A673 (cell line): ENCODE measurements around the gene DLGAP1. TPM values are rescaled to one million over a fixed set of nuclear protein-coding genes. Genes with fewer than 3 reads are reported as not detected.

Experiments used
- BruUV-seq: library from RNA; stranded (reverse); fragments of 400-500 nt; replicated peaks from 2 replicates; lab custom pipeline; 2021; lab: Mats Ljungman, UMichigan
- CTCF ChIA-PET: fragments of 300-600 bp; sonication (Branson Sonifier 250); formaldehyde crosslinking; loops from one replicate; lab custom pipeline; 2022; ENCODE audit warnings: antibody characterized with exemption; lab: Charles Lee
- POLR2A ChIA-PET: fragments of 300-600 bp; sonication (Branson Sonifier 250); formaldehyde crosslinking; loops from one replicate; lab custom pipeline; 2022; ENCODE audit warnings: antibody characterized with exemption; ENCODE audit not compliant: low non-redundant PET; lab: Charles Lee
- DNase-seq: peaks from one replicate; pipeline ENCODE4 v3.0.0-alpha.2; 2015; ENCODE audit warnings: low spot score
- H3K27ac ChIP-seq: fragments of 200-600 bp; sonication (generic); 2 replicates; pipeline ENCODE4 v1.5.1; 2016; ENCODE audit warnings: mixed run types, low read depth, mild to moderate bottlenecking, mixed read lengths, antibody characterized with exemption, low read length; ENCODE audit not compliant: poor library complexity, severe bottlenecking
- H3K27me3 ChIP-seq: fragments of 200-600 bp; sonication (generic); replicated peaks from 2 replicates; pipeline ENCODE4 v1.6.1; 2017; ENCODE audit warnings: mixed run types, low read depth, mild to moderate bottlenecking, mixed read lengths, antibody characterized with exemption, low read length; ENCODE audit not compliant: insufficient read depth, poor library complexity
- H3K36me3 ChIP-seq: fragments of 200-600 bp; sonication (generic); 2 replicates; pipeline ENCODE4 v1.6.1; 2016; ENCODE audit warnings: mixed run types, mild to moderate bottlenecking, mixed read lengths, antibody characterized with exemption, low read length; ENCODE audit not compliant: insufficient read depth, poor library complexity, severe bottlenecking
- H3K4me1 ChIP-seq: fragments of 200-600 bp; sonication (generic); 2 replicates; pipeline ENCODE4 v1.6.1; 2017; ENCODE audit warnings: mixed run types, mild to moderate bottlenecking, mixed read lengths, antibody characterized with exemption, low read length; ENCODE audit not compliant: insufficient read depth, poor library complexity, severe bottlenecking
- H3K4me3 ChIP-seq: fragments of 200-600 bp; sonication (generic); 2 replicates; pipeline ENCODE4 v1.5.1; 2016; ENCODE audit warnings: low read depth, mixed run types, mild to moderate bottlenecking, mixed read lengths, low read length; ENCODE audit not compliant: poor library complexity, severe bottlenecking
- H3K9me3 ChIP-seq: fragments of 200-600 bp; sonication (generic); 2 replicates; pipeline ENCODE4 v1.6.1; 2016; ENCODE audit warnings: mixed run types, low read depth, mild to moderate bottlenecking, mixed read lengths, antibody characterized with exemption, low read length; ENCODE audit not compliant: poor library complexity, severe bottlenecking
- CTCF ChIP-seq: fragments of 300-800, 200-600 bp; sonication (generic); conservative IDR thresholded peaks from 2 replicates; pipeline ENCODE4 v1.5.1; 2017; ENCODE audit warnings: low read depth, mild to moderate bottlenecking, antibody characterized with exemption, low read length, moderate library complexity, mixed read lengths
- EZH2 ChIP-seq: fragments of 200-600 bp; sonication (generic); IDR thresholded peaks from 2 replicates; pipeline ENCODE4 v1.6.1; 2017; ENCODE audit warnings: borderline replicate concordance, low read depth, mild to moderate bottlenecking, mixed read lengths, antibody characterized with exemption, low read length; ENCODE audit not compliant: poor library complexity, severe bottlenecking
- intact Hi-C: fragments of 100-400 bp; cut with micrococcal nuclease; formaldehyde crosslinking; loops from one replicate; pipeline ENCODE4 v1.10.0; 2022; ENCODE audit not compliant: unreplicated experiment
- total RNA-seq: library from RNA; stranded (reverse); gene quantifications from 2 replicates; pipeline ENCODE4 v1.2.3, GENCODE V29; 2021

DLGAP1 gene
- total RNA-seq, 1 experiment from 2014 or later = 135 TPM

GRCh38 chr18:3870914-3871313 is 584.2 kb downstream of the DLGAP1 start:
- peak overlapping the region; percentile 88 for H3K27ac ChIP-seq
- no peaks in the 10 kb centered on the region for H3K36me3 ChIP-seq
- ChIA-PET POLR2A (no interaction called here), CTCF (interaction anchor here (1.9 kb wide), 1 partner anchor 124 kb away, joined by 5 read pairs; no protein-coding TSS in a partner anchor)
- no peaks in the 10 kb centered on the region for H3K9me3 ChIP-seq
- peak; percentile 51 for DNase-seq
- TF ChIP-seq CTCF (no peak), EZH2 (no peak)
- intact Hi-C loops = loop anchor here (1.0 to 5.0 kb wide), 7 partner anchors 100 to 588 kb away; no protein-coding TSS in a partner anchor
- no peaks in the 10 kb centered on the region for H3K27me3 ChIP-seq
- BruUV-seq = no TSS peak
- peaks cover 74% of the 10 kb centered on the region for H3K4me1 ChIP-seq
- peak overlapping the region; percentile 49 for H3K4me3 ChIP-seq

GRCh38 chr18:3869848-3870247 is 585.3 kb downstream of the DLGAP1 start:
- POLR2A ChIA-PET = interaction anchor here (0.6 kb wide), 1 partner anchor 37 kb away, joined by 3 read pairs; no protein-coding TSS in a partner anchor
- TF ChIP-seq EZH2 = no peak
- TF ChIP-seq CTCF = peak; percentile 72
- intact Hi-C loops = loop anchor here (1.0 to 5.0 kb wide), 8 partner anchors 37 to 587 kb away; no protein-coding TSS in a partner anchor
- peak overlapping the region; percentile 10 for H3K4me3 ChIP-seq
- H3K4me1 ChIP-seq = peaks cover 74% of the 10 kb centered on the region
- no peaks in the 10 kb centered on the region for H3K36me3 ChIP-seq
- H3K9me3 ChIP-seq = no peaks in the 10 kb centered on the region
- CTCF ChIA-PET = interaction anchor here (0.5 to 1.9 kb wide), 11 partner anchors 25 to 588 kb away, joined by 3 to 11 read pairs (median 5); no protein-coding TSS in a partner anchor
- no TSS peak for BruUV-seq
- peak; percentile 90 for DNase-seq
- peak overlapping the region; percentile 88 for H3K27ac ChIP-seq
- H3K27me3 ChIP-seq = no peaks in the 10 kb centered on the region

DNA sequence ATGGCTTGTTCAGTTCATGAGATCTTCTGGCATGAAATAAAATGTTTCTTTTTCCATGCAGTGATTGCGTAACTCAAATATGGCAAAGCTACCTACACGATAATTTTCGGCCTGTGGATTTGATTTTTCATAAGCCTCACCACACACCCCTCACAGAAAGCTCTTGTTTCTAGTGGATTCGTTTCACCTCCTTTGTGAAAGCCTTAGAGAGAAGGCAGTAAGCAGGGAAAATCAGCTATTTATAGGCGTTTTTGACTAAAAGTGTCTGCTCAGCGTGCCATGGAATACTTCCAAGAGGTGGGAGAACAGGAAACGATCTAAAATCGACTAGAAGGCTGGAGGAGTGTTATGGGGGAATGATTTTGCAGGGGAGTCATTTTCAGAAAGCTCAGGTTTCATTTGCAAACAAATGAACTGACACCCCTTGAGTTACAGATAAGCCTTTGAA is 587.2 kb downstream of the DLGAP1 start:
- peaks cover 86% of the 10 kb centered on the region for H3K4me1 ChIP-seq
- intact Hi-C loops = no loop called here
- no peak overlapping the region for H3K4me3 ChIP-seq
- H3K27me3 ChIP-seq = no peaks in the 10 kb centered on the region
- no peaks in the 10 kb centered on the region for H3K9me3 ChIP-seq
- ChIA-PET CTCF (interaction anchor here (0.6 to 1.4 kb wide), 3 partner anchors 16 to 163 kb away, joined by 4 to 13 read pairs (median 5); no protein-coding TSS in a partner anchor), POLR2A (interaction anchor here (0.6 to 1.1 kb wide), 5 partner anchors 24 to 264 kb away, joined by 3 to 11 read pairs (median 3); no protein-coding TSS in a partner anchor)
- H3K36me3 ChIP-seq = no peaks in the 10 kb centered on the region
- TF ChIP-seq CTCF (no peak), EZH2 (no peak)
- H3K27ac ChIP-seq = peak overlapping the region; percentile 87
- no TSS peak for BruUV-seq
- DNase-seq = peak; percentile 89
